ENCODE data around the gene OR6K6.

The OR6K6 gene

DNA sequence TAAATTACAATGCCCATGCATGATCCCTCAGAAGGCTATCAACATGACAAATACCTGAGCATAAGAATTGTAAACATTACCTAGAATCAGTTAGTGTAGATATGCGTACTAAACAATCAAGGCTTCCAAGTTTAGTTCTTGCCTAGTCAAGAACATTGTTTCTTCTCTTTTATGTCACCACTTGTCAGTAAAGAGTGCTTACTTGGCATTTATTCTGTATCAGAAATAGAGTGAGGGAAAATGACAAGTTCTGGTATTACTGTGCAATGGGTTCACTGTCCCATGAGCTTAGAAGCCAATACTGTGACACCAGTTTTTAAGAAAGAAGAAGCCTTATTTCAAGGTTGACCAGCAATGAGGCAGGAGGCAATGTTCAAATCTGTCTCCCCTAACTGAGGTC lies 49.2 kb downstream of the OR6K6 start:
- DNase-seq (ENCODE audit: low spot score): no peak
